ENCODE data around the gene PKN1. TPM values are rescaled to one million over a fixed set of nuclear protein-coding genes. Genes with fewer than 3 reads are reported as not detected.

PKN1 gene
- total and polyA plus RNA-seq, 2 of the 13 experiments (the other 11 are each of a cell fraction or from before 2014, with no cell fraction given) = 45.7 to 54.5 TPM

GRCh38 chr19:14517840-14518505, 84.9 kb downstream of the PKN1 start, which contains the start of gene DNAJB1 (continued):
- TF ChIP-seq ZFP37 (CRISPR knock-in tag; IDR thresholded peaks at IDR 0.05; ENCODE audit: borderline replicate concordance) = no peak; the same call in 1 of the 2 replicates
- TF ChIP-seq ZNF280B (CRISPR knock-in tag; IDR thresholded peaks at IDR 0.05; ENCODE audit: borderline replicate concordance) = no peak
- 0 out of 2 replicates have a peak, but pooled peaks have one; percentile 66 for TF ChIP-seq ZNF468 (CRISPR knock-in tag; IDR thresholded peaks at IDR 0.05)
- no peak for TF ChIP-seq ZFP36L1 (CRISPR knock-in tag; IDR thresholded peaks at IDR 0.05)
- TF ChIP-seq RFX5 (IDR thresholded peaks at IDR 0.05; ENCODE audit: low read depth, low read length) = no peak
- TF ChIP-seq ZNF230 (CRISPR knock-in tag; IDR thresholded peaks at IDR 0.05) = peak; percentile 57
- no peak for TF ChIP-seq NFRKB (IDR thresholded peaks at IDR 0.05)
- 0 out of 2 replicates have a peak, but pooled peaks have one; percentile 23 for TF ChIP-seq STAT5B (CRISPR knock-in tag; IDR thresholded peaks at IDR 0.05)
- TF ChIP-seq ZBTB44 (CRISPR knock-in tag; IDR thresholded peaks at IDR 0.05) = 0 out of 2 replicates have a peak, but pooled peaks have one; percentile 30
- no peak for TF ChIP-seq ZBTB33 (CRISPR knock-in tag; IDR thresholded peaks at IDR 0.05)
- no peak for TF ChIP-seq CCAR2 (optimal IDR thresholded peaks at IDR 0.05; ENCODE audit: low read depth, low read length)
- TF ChIP-seq ELF4 (CRISPR knock-in tag; IDR thresholded peaks at IDR 0.05; ENCODE audit: borderline replicate concordance) = no peak
- TF ChIP-seq NR2C2 (CRISPR knock-in tag; IDR thresholded peaks at IDR 0.05; ENCODE audit: borderline replicate concordance) = no peak; the same call in 1 of the 2 replicates
- TF ChIP-seq CHCHD3 (CRISPR knock-in tag; IDR thresholded peaks at IDR 0.05) = 0 out of 2 replicates have a peak, but pooled peaks have one; percentile 86
- TF ChIP-seq DR1 (CRISPR knock-in tag; IDR thresholded peaks at IDR 0.05) = peak; percentile 77; the same call in 1 of the 2 replicates
- peak; percentile 59 for TF ChIP-seq ZNF160 (CRISPR knock-in tag; IDR thresholded peaks at IDR 0.05)
- TF ChIP-seq GZF1 (CRISPR knock-in tag; IDR thresholded peaks at IDR 0.05) = peak; percentile 13; the same call in 1 of the 2 replicates
- TF ChIP-seq ZBTB7A (CRISPR knock-in tag; IDR thresholded peaks at IDR 0.05) = peak; percentile 85; the same call in 1 of the 2 replicates
- peak; percentile 82; the same call in 1 of the 2 replicates for TF ChIP-seq GABPB1 (CRISPR knock-in tag; IDR thresholded peaks at IDR 0.05)
- no peak for TF ChIP-seq BRF2 (CRISPR knock-in tag; IDR thresholded peaks at IDR 0.05)
- TF ChIP-seq ZNF143 (CRISPR knock-in tag; IDR thresholded peaks at IDR 0.05) = peak; percentile 35; the same call in 1 of the 2 replicates
- 0 out of 2 replicates have a peak, but pooled peaks have one; percentile 66 for TF ChIP-seq ZNF235 (CRISPR knock-in tag; IDR thresholded peaks at IDR 0.05; ENCODE audit: borderline replicate concordance)

Data from HepG2 (cell line).